GM12891 (cell line): ENCODE measurements around the gene RHBDF2.

Experiments used
- PAX5 ChIP-seq: IDR thresholded peaks from 2 replicates; pipeline ENCODE4 v1.6.1; 2011; ENCODE audit warnings: low read length, moderate library complexity, mild to moderate bottlenecking; ENCODE audit not compliant: insufficient read depth, severe bottlenecking
- POLR2A ChIP-seq: IDR thresholded peaks from 2 replicates; pipeline ENCODE4 v1.6.1; 2011; ENCODE audit warnings: low read depth, low read length, control low read depth
- POLR2AphosphoS5 ChIP-seq: IDR thresholded peaks from 2 replicates; pipeline ENCODE4 v1.6.1; 2011; ENCODE audit warnings: low read depth, low read length, control low read depth
- SPI1 ChIP-seq: IDR thresholded peaks from 2 replicates; pipeline ENCODE4 v1.6.1; 2011; ENCODE audit warnings: low read depth, low read length, control low read depth
- TAF1 ChIP-seq: IDR thresholded peaks from 2 replicates; pipeline ENCODE4 v1.6.1; 2011; ENCODE audit warnings: low read depth, low read length, control low read depth

DNA sequence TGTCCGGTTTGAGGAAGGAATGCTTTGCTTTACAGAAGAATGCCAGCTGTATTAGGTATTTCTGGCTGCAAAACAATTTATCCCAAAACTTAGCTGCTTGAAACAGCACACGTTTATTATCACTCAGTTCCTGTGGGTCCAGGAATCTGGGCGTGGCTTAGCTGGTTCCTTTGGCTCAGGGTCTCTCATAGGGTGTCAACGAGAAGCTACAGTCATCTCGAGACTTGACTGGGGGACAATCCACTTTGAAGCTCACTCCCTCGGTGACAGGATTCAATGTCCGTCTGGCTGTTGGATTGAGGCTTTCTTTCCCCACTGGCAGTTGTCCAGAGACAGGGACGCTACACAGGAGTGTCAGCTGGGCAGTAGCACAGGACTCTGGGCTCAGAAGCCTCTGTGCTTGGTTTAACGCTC, 9.6 kb upstream of the RHBDF2 start:
- TF ChIP-seq POLR2AphosphoS5: no peak
- TF ChIP-seq POLR2A: no peak
- TF ChIP-seq TAF1: no peak
- TF ChIP-seq SPI1: no peak
- no peak for TF ChIP-seq PAX5
